Thymus (tissue), 11 donors: ENCODE data around the gene MBOAT2. TPM values are rescaled to one million over a fixed set of nuclear protein-coding genes. Genes with fewer than 3 reads are reported as not detected.

Source experiments
- DNase-seq, 9 donors: peaks; one replicate each; pipeline ENCODE4 v3.0.0-alpha.2; 2013; ENCODE audit warnings: low spot score in 9 of 9, low read depth in 6 of 9, missing footprints in 1 of 9
- H3K27ac ChIP-seq, 2 donors: one replicate each; pipeline ENCODE4 v1.5.1; 2013; ENCODE audit warnings: control low read depth in 1 of 2, low read depth in 1 of 2, low read length in 1 of 2, mild to moderate bottlenecking in 1 of 2, moderate library complexity in 1 of 2
- H3K27me3 ChIP-seq, 2 donors: one replicate each; pipeline ENCODE4 v1.5.1; 2013; ENCODE audit warnings: low read length in 1 of 2; ENCODE audit not compliant: control insufficient read depth in 2 of 2, insufficient read depth in 1 of 2
- H3K36me3 ChIP-seq, 2 donors: one replicate each; pipeline ENCODE4 v1.5.1; 2013; ENCODE audit warnings: low read length in 1 of 2, mild to moderate bottlenecking in 1 of 2, moderate library complexity in 1 of 2; ENCODE audit not compliant: control insufficient read depth in 2 of 2, insufficient read depth in 2 of 2
- H3K4me1 ChIP-seq, 2 donors: one replicate each; pipeline ENCODE4 v1.5.1; 2013; ENCODE audit warnings: low read length in 2 of 2; ENCODE audit not compliant: control insufficient read depth in 2 of 2, insufficient read depth in 2 of 2
- H3K4me3 ChIP-seq, 2 donors: one replicate each; pipeline ENCODE4 v1.5.1; 2013; ENCODE audit warnings: low read length in 2 of 2, control low read depth in 1 of 2, mild to moderate bottlenecking in 1 of 2
- H3K9me3 ChIP-seq, 2 donors: one replicate each; pipeline ENCODE4 v1.5.1; 2013; ENCODE audit warnings: low read length in 1 of 2, mild to moderate bottlenecking in 1 of 2; ENCODE audit not compliant: control insufficient read depth in 2 of 2, insufficient read depth in 1 of 2
- WGBS: extraction: QIAGEN DNeasy Blood & Tissue Kit; methylation state at CpG from one replicate; pipeline ENCODE4 v1.1.7; 2013; 5-methylcytosine and 5-hydroxymethylcytosine counted together
- polyA plus RNA-seq: library from polyadenylated mRNA; stranded (reverse); fragments of 200-250 nt; gene quantifications from one replicate; pipeline ENCODE4 v1.2.3, GENCODE V29; 2013
- total RNA-seq: library from RNA; stranded (reverse); fragments of 120-200 nt; gene quantifications from one replicate; pipeline ENCODE4 v1.2.4, GENCODE V29; 2013
- donor health status: healthy.

MBOAT2 gene
- total and polyA plus RNA-seq, 2 donors: 6.0 to 17.2 TPM

DNA sequence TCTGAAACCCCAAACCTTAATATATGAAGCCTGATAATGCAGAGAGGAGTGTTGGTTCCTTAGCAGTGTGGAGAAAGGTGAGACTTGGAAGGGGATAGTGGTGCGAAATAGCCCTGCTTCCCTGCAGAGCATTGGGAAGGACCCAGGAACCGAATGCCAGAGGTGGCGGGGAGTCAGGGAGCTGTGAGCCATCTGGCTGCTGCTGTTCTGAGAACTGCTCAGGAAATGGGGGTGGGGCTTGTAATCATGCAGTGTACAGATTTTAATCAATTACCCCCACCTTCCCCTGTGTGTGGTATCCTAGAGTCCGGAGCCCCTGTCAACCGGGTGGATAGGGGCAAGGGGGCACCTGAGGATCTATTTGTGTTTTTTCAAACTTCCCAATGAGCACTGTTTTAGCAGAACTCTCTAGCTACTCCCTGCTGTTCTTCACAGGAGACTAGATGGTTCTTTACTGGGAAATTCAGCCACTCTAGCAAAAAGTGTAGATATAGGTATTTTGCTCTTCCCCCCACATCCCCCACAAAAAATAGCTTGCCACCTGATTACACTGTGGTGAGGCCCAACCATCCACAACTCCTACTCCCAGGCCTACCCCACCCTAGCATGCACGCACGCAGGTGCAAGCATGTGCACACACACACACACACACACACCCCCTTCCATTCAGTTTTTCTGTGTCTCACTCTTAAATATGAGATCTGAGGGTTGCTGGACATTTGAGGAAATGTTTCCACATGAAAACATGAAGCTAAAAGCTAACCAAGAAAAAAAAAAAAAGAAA is 30.1 kb upstream of the MBOAT2 start:
- peak; percentile 13 to 66 (median 34) for DNase-seq
- H3K27me3 ChIP-seq: no peaks in the 10 kb centered on the region
- peaks cover 4 to 15% of the 10 kb centered on the region in 2 donors for H3K4me1 ChIP-seq
- peak overlapping the region in 1 of 2 donors; percentile 82 for H3K27ac ChIP-seq
- H3K4me3 ChIP-seq: no peak overlapping the region
- H3K36me3 ChIP-seq: no peaks in the 10 kb centered on the region
- H3K9me3 ChIP-seq: peaks cover 0 to 6% of the 10 kb centered on the region in 2 donors
- 16% methylated on average over 7 of the region's 7 CpGs for WGBS

GRCh38 chr2:9032536-9033255 is 29.2 kb upstream of the MBOAT2 start:
- Histone ChIP-seq H3K27me3 (no peaks in the 10 kb centered on the region), H3K27ac (peak overlapping the region in 1 of 2 donors; percentile 49), H3K4me1 (peaks cover 4 to 15% of the 10 kb centered on the region in 2 donors), H3K9me3 (peaks cover 0 to 3% of the 10 kb centered on the region in 2 donors), H3K36me3 (no peaks in the 10 kb centered on the region), H3K4me3 (no peak overlapping the region)
- 65% methylated on average over 3 of the region's 3 CpGs for WGBS
- no peak for DNase-seq

GRCh38 chr2:9032121-9032520 is 28.6 kb upstream of the MBOAT2 start:
- Histone ChIP-seq H3K27ac (no peak overlapping the region), H3K4me3 (no peak overlapping the region), H3K36me3 (no peaks in the 10 kb centered on the region), H3K27me3 (no peaks in the 10 kb centered on the region), H3K9me3 (peaks cover 0 to 3% of the 10 kb centered on the region in 2 donors), H3K4me1 (peaks cover 4 to 15% of the 10 kb centered on the region in 2 donors)
- DNase-seq: no peak
- WGBS: 94% methylated on average over 6 of the region's 6 CpGs

DNA sequence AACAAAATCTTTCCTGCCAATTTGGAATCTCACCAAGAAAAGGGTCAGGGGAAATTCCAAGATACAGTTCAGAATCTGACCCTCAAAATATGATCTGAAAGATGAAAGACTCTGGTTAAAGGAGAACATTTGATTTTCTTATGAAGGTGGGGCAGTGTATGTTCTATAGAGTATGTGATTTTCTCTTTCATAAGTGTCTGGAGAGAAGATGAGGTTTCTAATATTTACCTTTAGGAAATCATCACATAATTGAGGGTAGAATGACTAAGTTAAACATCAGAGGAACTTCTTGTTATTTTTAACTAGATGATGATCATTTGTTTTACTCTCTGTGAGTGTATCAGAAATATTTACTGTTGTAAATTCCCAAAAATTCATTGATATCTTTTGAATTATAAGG is 27.8 kb upstream of the MBOAT2 start:
- Histone ChIP-seq H3K9me3 (peaks cover 0 to 3% of the 10 kb centered on the region in 2 donors), H3K27me3 (no peaks in the 10 kb centered on the region), H3K27ac (no peak overlapping the region), H3K4me3 (no peak overlapping the region), H3K36me3 (no peaks in the 10 kb centered on the region), H3K4me1 (peaks cover 4 to 15% of the 10 kb centered on the region in 2 donors)
- no peak for DNase-seq

DNA sequence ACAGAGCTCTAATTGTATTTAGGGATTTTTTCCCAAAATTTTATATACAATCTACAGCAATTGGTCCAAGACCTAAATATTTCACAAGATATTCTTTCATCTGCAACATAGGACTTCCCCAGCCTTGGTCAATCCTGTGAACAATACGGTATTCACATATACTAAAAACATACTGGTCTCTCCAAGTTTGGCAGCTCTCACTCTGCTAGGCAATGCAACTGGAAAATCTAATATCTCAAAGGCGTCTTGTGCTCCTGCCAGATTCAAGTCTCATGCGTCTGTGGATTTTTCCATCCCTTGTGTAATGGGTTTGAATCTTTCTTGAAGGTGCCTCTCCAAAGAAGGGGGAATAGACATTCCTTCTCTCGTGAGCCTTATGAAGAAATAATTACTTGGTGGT is 27.4 kb upstream of the MBOAT2 start:
- 95% methylated on average over 4 of the region's 4 CpGs for WGBS
- Histone ChIP-seq H3K27ac (no peak overlapping the region), H3K4me3 (no peak overlapping the region), H3K27me3 (no peaks in the 10 kb centered on the region), H3K9me3 (peaks cover 0 to 3% of the 10 kb centered on the region in 2 donors), H3K36me3 (no peaks in the 10 kb centered on the region), H3K4me1 (peaks cover 4 to 15% of the 10 kb centered on the region in 2 donors)
- DNase-seq: no peak

GRCh38 chr2:9030190-9030589 is 26.7 kb upstream of the MBOAT2 start:
- no peaks in the 10 kb centered on the region for H3K27me3 ChIP-seq
- no peaks in the 10 kb centered on the region for H3K36me3 ChIP-seq
- H3K4me3 ChIP-seq: no peak overlapping the region
- H3K9me3 ChIP-seq: peaks cover 0 to 3% of the 10 kb centered on the region in 2 donors
- H3K4me1 ChIP-seq: peaks cover 4 to 15% of the 10 kb centered on the region in 2 donors
- 99% methylated on average over 6 of the region's 6 CpGs for WGBS
- no peak overlapping the region for H3K27ac ChIP-seq
- DNase-seq: no peak

DNA sequence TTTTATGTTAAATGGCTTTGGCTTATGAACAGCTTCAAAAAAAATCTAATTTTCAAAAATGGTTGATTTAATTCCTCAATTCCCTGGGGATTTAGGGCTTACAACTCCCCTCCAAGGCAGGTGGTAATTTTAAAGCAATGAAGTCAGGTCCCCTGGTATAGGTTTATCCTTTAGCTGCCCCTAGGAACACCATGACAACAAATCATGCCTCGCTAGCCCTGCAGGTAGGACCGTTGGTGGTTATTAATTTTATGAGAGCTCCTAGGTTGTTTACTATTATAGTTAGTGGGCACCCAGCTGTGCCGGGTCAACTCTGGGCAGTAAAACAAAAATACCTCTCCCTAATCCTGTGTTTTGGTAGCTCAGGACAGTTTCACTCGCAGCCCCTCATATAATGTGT is 26.2 kb upstream of the MBOAT2 start:
- H3K4me3 ChIP-seq: no peak overlapping the region
- no peaks in the 10 kb centered on the region for H3K27me3 ChIP-seq
- H3K9me3 ChIP-seq: peaks cover 0 to 3% of the 10 kb centered on the region in 2 donors
- no peak for DNase-seq
- H3K4me1 ChIP-seq: peaks cover 4 to 15% of the 10 kb centered on the region in 2 donors
- 95% methylated on average over 4 of the region's 4 CpGs for WGBS
- no peaks in the 10 kb centered on the region for H3K36me3 ChIP-seq
- H3K27ac ChIP-seq: no peak overlapping the region

- peaks cover 0 to 3% of the 10 kb centered on the region in 2 donors for H3K4me1 ChIP-seq
- no peak for DNase-seq
- 98% methylated on average over 4 of the region's 4 CpGs for WGBS
- no peak overlapping the region for H3K27ac ChIP-seq
- no peak overlapping the region for H3K4me3 ChIP-seq
- H3K27me3 ChIP-seq: no peaks in the 10 kb centered on the region
- no peaks in the 10 kb centered on the region for H3K36me3 ChIP-seq
- no peaks in the 10 kb centered on the region for H3K9me3 ChIP-seq
These were observed 24.4 kb upstream of the MBOAT2 start for GRCh38 chr2:9027884-9028283.

DNA sequence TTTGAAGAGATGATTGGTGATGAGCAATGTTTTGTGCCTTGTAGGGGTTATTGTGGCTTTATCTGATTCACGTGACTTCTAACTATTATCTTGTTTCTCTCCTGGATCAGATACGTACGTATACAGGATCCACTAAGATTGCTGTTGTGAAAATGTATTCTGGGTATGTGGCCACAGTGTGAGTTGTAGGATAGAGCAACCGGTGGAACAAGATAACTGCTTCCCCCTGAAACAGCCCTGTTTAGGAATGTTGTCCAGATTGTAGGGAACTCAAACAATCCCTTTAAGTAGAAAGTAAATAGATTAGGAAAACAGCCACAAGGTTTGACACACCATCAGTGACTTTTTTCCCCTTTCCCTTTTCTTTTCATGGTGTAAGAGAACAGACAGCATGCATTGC is 22.3 kb upstream of the MBOAT2 start:
- Histone ChIP-seq H3K9me3 (no peaks in the 10 kb centered on the region), H3K4me3 (no peak overlapping the region), H3K27me3 (no peaks in the 10 kb centered on the region), H3K36me3 (no peaks in the 10 kb centered on the region), H3K27ac (no peak overlapping the region), H3K4me1 (no peaks in the 10 kb centered on the region)
- DNase-seq: no peak
- WGBS: 93% methylated on average over 4 of the region's 4 CpGs
